Measurements from ENCODE around the gene MPRIP.

DNA sequence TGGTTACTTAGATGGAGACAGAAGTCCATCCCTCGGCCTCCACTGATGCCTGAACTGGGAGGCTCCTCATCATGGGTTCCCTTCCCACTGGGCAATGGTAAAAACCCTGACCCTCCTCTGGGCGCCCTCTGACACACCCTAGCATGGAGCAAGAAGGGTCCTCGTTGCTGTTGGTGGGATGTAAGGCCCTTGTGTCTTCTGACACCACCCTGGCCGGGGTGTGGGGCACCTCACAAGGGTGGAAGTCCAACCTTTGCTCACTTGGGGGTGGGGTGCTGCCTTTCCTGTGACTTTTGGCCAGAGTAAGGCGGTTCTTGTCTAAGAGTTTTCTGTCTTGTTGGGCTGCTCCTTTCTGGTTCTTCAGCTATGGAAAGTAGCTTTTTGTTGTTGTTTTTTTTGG is 28.7 kb downstream of the MPRIP start:
- no peak for TF ChIP-seq CTCF (IDR thresholded peaks at IDR 0.05)
- no peak for TF ChIP-seq JAZF1 (CRISPR knock-in tag; IDR thresholded peaks at IDR 0.05)
- TF ChIP-seq CREM (CRISPR knock-in tag; IDR thresholded peaks at IDR 0.05), result no peak
- TF ChIP-seq ZNF423 (CRISPR knock-in tag; IDR thresholded peaks at IDR 0.05), result no peak
- no peak for TF ChIP-seq TCF7 (CRISPR knock-in tag; IDR thresholded peaks at IDR 0.05; ENCODE audit: low read depth)
- TF ChIP-seq, protein P1, sequence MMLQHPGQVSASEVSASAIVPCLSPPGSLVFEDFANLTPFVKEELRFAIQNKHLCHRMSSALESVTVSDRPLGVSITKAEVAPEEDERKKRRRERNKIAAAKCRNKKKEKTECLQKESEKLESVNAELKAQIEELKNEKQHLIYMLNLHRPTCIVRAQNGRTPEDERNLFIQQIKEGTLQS (CRISPR knock-in tag; conservative IDR thresholded peaks at IDR 0.05), result no peak
